HG02885 (cell line): ENCODE results near the gene DAGLA.

Experiments
- ATAC-seq: cut with Tn5 transposase; IDR thresholded peaks from one replicate; pipeline ENCODE4 v1.9.1; 2021; ENCODE audit warnings: mild to moderate bottlenecking; ENCODE audit not compliant: unreplicated experiment, poor library complexity

Gene DAGLA

GRCh38 chr11:61704838-61705237 is 24.6 kb downstream of the DAGLA start:
- no peak for ATAC-seq

- no peak for ATAC-seq
Measured at GRCh38 chr11:61706452-61707400, 26.5 kb downstream of the DAGLA start.

- no peak for ATAC-seq
Measured at GRCh38 chr11:61707574-61707973, 27.4 kb downstream of the DAGLA start.

DNA sequence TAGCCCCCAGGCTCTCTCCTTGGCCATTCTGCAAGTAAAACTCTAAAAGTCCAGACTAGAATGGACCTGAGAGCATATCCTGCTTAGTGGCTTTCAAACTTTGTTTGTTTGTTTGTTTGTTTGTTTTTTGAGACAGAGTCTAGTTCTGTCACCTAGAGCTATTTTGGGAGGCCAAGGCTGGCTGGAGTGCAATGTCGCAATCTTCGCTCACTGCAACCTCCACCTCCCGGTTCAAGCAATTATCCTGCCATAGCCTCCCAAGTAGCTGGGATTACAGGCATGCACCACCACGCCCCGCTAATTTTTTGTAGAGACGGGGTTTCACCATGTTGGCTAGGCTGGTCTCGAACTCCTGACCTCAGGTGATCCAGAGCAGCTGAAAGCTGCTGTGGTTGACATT is 28.9 kb downstream of the DAGLA start:
- no peak for ATAC-seq

DNA sequence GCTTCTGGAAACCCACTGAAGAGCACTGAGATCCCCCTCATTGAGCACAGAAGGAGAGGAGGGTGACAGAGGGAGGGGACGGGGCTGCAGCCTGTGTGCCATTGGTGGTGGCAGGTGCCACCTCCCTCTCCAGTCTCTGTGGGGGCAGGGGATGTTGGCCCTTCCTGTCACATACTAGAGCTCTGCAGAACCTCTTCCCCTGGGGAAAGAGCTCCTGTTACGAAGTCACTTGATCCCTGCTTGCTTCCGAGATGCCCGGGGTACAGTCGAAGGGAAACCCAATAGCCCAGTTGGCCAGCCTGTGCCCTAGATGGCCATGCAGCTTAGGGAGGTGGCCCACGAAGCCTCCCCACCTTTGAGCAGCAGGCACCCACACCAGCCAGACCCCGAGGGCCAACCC is 29.4 kb downstream of the DAGLA start:
- no peak for ATAC-seq

GRCh38 chr11:61710019-61710418 is 29.8 kb downstream of the DAGLA start:
- ATAC-seq = no peak

DNA sequence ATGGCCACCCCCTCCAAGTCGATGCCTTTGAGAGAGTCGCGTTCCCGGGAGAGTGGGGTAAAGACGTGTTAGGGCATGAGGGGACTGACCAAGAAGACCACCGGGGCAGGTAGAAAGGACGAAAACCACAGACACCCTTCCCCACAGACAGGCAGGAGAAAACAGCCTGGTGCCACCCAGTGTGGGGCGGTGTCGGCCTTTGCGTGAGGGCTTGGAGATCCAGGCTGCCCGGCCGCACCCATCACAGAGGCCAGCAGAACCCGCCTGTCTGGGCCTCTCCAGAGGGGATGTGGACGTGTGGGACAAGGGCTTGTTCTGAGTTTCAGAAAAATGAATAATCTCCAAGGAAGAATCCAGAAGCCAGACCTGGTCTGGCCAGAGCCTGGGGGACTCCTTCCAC is 30.8 kb downstream of the DAGLA start:
- no peak for ATAC-seq

DNA sequence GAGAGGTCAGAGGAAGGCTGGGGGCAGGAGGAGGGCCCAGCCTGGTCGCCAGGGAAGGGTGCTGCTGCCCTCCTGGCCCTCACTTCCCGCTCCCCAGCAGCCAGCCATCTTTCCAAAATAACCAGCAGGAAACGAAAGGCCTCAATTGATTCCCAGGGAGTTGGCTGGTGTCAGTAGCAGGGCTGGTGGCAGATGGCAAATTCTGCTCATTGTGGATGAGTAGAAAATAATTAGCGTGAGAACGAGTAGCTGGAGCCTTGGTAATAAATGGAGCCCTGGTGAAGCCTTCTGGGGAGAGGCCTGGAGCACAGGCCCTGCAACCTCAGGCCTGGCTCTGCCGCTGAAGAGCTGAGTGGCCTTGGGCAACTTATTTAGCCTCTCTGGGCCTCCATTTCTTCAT is 31.3 kb downstream of the DAGLA start:
- no peak for ATAC-seq

GRCh38 chr11:61712314-61712713 is 32.1 kb downstream of the DAGLA start:
- ATAC-seq = no peak

GRCh38 chr11:61712846-61713245 is 32.7 kb downstream of the DAGLA start:
- ATAC-seq = no peak

- no peak for ATAC-seq
Measured at GRCh38 chr11:61713464-61713863, 33.3 kb downstream of the DAGLA start.

DNA sequence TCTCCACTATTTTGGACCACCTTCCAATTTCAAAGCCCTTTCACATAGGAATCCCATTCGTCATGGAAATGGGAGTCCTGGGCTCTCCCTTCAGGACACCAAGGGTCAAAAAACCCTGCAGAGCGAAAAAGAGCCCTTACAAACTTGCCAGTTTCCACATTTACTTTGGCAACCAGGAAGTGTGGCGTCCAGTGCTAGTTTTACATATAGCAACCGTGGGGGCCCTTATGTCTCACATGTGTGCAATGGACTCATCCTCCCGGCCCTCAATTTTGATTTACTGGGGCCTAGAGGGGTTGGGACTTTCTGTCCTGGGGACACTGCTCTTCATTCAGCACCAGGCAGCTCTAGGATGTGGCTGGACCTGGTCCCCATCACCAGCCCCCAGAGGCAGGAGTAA is 33.7 kb downstream of the DAGLA start:
- ATAC-seq = no peak

GRCh38 chr11:61714316-61714715 is 34.1 kb downstream of the DAGLA start:
- ATAC-seq = no peak

- ATAC-seq = no peak
Measured at GRCh38 chr11:61714916-61715315, 34.7 kb downstream of the DAGLA start.

DNA sequence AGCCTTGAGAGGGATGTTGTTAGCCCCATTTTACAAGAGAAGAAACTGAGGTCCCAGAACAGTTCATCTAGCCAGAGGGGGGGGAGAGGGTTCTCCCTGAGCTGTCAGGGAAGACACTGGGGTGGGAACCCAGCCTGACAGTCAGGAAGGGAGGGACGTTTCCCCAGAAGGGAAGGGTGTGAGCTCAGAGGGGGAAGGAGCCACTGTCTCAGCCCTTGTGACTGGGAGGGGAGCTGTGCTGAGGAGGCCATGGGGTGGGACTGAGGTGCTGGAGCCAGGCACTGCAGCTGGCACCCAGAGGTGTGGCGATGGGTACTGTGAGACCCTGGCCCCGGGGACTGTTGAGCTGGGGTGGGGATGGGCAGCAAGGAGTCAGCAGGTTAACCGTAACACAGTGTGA is 35.7 kb downstream of the DAGLA start:
- no peak for ATAC-seq

DNA sequence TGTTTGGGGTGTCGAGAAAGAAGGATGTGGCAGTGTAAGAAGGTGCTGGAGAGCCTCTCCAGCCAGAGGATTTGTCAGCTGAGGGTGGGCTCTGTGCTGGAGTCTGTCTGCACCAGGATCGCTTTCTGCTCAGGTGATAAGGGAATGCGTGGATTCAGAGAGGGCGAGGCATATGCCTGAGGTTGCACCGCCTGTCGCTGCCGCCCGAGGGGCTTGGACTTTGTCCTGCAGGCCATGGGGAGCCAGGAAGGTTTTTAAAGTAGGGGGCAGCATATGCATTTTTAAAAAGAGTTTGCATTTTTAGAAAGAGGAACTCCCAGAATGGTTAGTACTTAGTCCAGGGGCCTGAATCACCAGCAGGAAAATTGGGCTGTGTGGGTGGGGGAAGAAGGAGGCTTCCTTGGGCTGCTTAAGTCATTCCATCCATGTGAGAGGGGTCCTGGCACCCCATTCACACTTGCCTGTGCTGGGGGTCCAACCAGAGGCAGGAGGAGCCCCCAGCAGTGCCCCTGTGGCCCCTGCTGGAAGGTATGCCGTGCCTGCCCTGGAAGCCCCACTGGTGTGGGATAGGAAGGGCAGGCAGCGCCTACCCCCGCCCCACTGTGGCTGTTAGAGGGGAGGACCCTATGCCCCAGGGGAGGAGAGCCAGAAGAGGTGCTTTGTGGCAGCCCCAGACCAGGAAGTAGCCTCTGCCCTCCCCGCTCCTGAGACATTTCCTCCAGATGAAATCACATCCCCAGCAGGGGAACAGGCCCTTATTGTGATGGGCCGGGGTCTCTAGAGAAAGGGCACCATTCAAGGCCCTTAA is 36.5 kb downstream of the DAGLA start:
- no peak for ATAC-seq

- no peak for ATAC-seq
Measured at GRCh38 chr11:61717286-61718033, 37.3 kb downstream of the DAGLA start.

GRCh38 chr11:61718046-61718531 is 37.9 kb downstream of the DAGLA start:
- ATAC-seq = no peak

DNA sequence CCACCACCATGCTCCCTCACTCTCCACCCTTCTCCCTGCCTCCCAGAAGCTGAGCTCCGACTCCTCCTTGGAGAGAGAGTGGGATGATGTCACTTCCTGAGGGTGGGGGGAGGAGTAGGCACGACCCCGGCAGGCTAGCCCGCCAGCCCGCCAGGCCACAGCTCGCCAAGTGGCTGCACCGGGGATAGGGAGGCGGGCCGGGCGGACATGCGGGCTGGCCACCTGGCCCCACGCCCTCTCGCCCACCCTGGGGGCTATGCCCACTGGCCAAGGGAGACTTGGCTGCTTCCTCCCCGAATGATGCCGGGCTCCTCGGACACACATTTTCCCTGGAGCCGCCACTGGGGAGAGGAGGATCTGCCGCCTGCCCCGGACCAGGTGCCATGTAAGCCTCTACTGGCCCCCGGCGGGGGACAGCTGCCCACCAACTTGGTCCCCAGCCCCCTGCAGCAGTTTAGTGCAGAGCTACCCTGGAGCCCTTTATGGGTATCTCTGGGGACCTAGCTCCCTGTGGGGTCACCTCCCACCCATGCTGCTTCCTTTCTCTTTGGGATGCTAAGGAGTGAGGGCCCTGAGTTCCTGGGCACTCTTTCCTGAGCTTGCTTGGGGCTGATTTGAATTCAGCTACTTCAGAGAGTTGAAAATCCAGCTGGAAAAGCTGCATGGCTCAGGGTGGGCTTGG is 38.6 kb downstream of the DAGLA start:
- ATAC-seq = no peak

GRCh38 chr11:61719978-61720377 is 39.8 kb downstream of the DAGLA start:
- no peak for ATAC-seq
